H1 (cell line): ENCODE results near the gene IRF9. TPM values are rescaled to one million over a fixed set of nuclear protein-coding genes. Genes with fewer than 3 reads are reported as not detected.

Experiments
- CTCF ChIA-PET: fragments of 300-600 bp; sonication (Branson Sonifier 250); formaldehyde crosslinking; loops from one replicate; lab custom pipeline; 2021; ENCODE audit not compliant: partially characterized antibody; lab: Charles Lee
- POLR2A ChIA-PET: fragments of 300-600 bp; sonication (Branson Sonifier 250); formaldehyde crosslinking; loops from one replicate; lab custom pipeline; 2021; ENCODE audit warnings: inconsistent platforms; ENCODE audit not compliant: partially characterized antibody; lab: Charles Lee
- DNase-seq, 2 experiments: peaks; one replicate each; pipeline versions ENCODE4 v3.0.0 to v3.0.0-alpha.2; 2010 to 2022; ENCODE audit warnings: low spot score in 2 of 2, low read depth in 1 of 2, mixed read lengths in 1 of 2
- FAIRE-seq: peaks from 2 replicates; lab custom pipeline; 2011; peaks lifted over from hg19 to GRCh38; lab: Jason Lieb, UNC
- H2AFZ ChIP-seq: 2 replicates; pipeline ENCODE4 v1.8.1; 2012; ENCODE audit warnings: low read length, inconsistent platforms
- H2AK5ac ChIP-seq: 2 replicates; pipeline ENCODE4 v1.6.1; 2013; ENCODE audit warnings: low read depth, low read length
- H2BK120ac ChIP-seq: replicated peaks from 2 replicates; pipeline ENCODE3; 2013; ENCODE audit warnings: low read depth, low read length, inconsistent platforms
- H2BK12ac ChIP-seq: 2 replicates; pipeline ENCODE4 v1.6.1; 2013; ENCODE audit warnings: low read depth, low read length
- H2BK15ac ChIP-seq: 2 replicates; pipeline ENCODE4 v1.6.1; 2013; ENCODE audit warnings: low read length
- H2BK20ac ChIP-seq: 2 replicates; pipeline ENCODE4 v1.6.1; 2013; ENCODE audit warnings: low read length
- H2BK5ac ChIP-seq: 2 replicates; pipeline ENCODE4 v1.6.1; 2013; ENCODE audit warnings: low read depth, low read length
- H3K14ac ChIP-seq: 2 replicates; pipeline ENCODE4 v1.6.1; 2013; ENCODE audit warnings: inconsistent platforms; ENCODE audit not compliant: insufficient read length
- H3K18ac ChIP-seq: 2 replicates; pipeline ENCODE4 v1.6.1; 2013; ENCODE audit warnings: low read length; ENCODE audit errors: extremely low read depth
- H3K23ac ChIP-seq: 2 replicates; pipeline ENCODE4 v1.6.1; 2013; ENCODE audit warnings: inconsistent platforms; ENCODE audit not compliant: insufficient read length
- H3K23me2 ChIP-seq: 2 replicates; pipeline ENCODE4 v1.6.1; 2013; ENCODE audit warnings: low read depth, low read length
- H3K27ac ChIP-seq: 2 replicates; pipeline ENCODE4 v1.6.1; 2011; ENCODE audit warnings: low read depth, low read length, inconsistent platforms
- H3K27me3 ChIP-seq, 4 experiments: replicated peaks in 1 of 4; 1 replicate in 1 of 4; 2 replicates in 3 of 4; pipeline versions ENCODE4 v1.6.1 to v1.8.1; 2011 to 2013; ENCODE audit warnings: low read length in 3 of 4, mild to moderate bottlenecking in 3 of 4, inconsistent platforms in 2 of 4, mixed read lengths in 2 of 4, moderate library complexity in 1 of 4; ENCODE audit not compliant: control insufficient read depth in 3 of 4, insufficient read depth in 3 of 4; ENCODE audit errors: extremely low read depth in 1 of 4
- H3K36me3 ChIP-seq, 4 experiments: 2 replicates each; pipeline versions ENCODE4 v1.6.1 to v1.8.1; 2011 to 2013; ENCODE audit warnings: mild to moderate bottlenecking in 4 of 4, low read length in 3 of 4, moderate library complexity in 2 of 4, control low read depth in 1 of 4, inconsistent platforms in 1 of 4; ENCODE audit not compliant: insufficient read depth in 4 of 4, control insufficient read depth in 2 of 4
- H3K4ac ChIP-seq: replicated peaks from 2 replicates; pipeline ENCODE3; 2013; ENCODE audit warnings: low read length, low read depth, mixed read lengths, inconsistent platforms; ENCODE audit not compliant: insufficient read length
- H3K4me1 ChIP-seq, 4 experiments: replicated peaks in 1 of 4; 1 replicate in 1 of 4; 2 replicates in 3 of 4; pipeline versions ENCODE4 v1.6.1 to v1.8.1; 2011 to 2013; ENCODE audit warnings: low read length in 3 of 4, inconsistent platforms in 2 of 4, mixed read lengths in 1 of 4; ENCODE audit not compliant: insufficient read depth in 4 of 4, control insufficient read depth in 3 of 4
- H3K4me2 ChIP-seq, 2 experiments: 2 replicates each; pipeline versions ENCODE4 v1.6.1 to v1.8.1; 2011 to 2013; ENCODE audit warnings: low read depth in 2 of 2, low read length in 2 of 2, control low read depth in 1 of 2, inconsistent platforms in 1 of 2, mild to moderate bottlenecking in 1 of 2; ENCODE audit not compliant: insufficient read depth in 1 of 2
- H3K4me3 ChIP-seq, 4 experiments: fragments of 200-600, 300-600 bp in 1 of 4; sonication (generic), shearing (Covaris generic), sonication (Bioruptor Twin) in 1 of 4; 2 replicates each; pipeline versions ENCODE4 v1.5.1 to v1.8.1; 2011 to 2016; ENCODE audit warnings: low read length in 4 of 4, low read depth in 3 of 4, control low read depth in 2 of 4, inconsistent platforms in 2 of 4, mild to moderate bottlenecking in 2 of 4, mixed read lengths in 1 of 4, moderate library complexity in 1 of 4; ENCODE audit not compliant: insufficient read depth in 2 of 4; ENCODE audit errors: extremely low read depth in 1 of 4
- H3K56ac ChIP-seq: replicated peaks from 2 replicates; pipeline ENCODE3; 2013; ENCODE audit warnings: low read depth, mild to moderate bottlenecking, mixed read lengths, low read length, inconsistent platforms; ENCODE audit not compliant: insufficient read length
- H3K79me1 ChIP-seq: 2 replicates; pipeline ENCODE4 v1.6.1; 2013; ENCODE audit warnings: low read depth, low read length, control low read depth
- H3K79me2 ChIP-seq, 2 experiments: 2 replicates each; pipeline versions ENCODE4 v1.6.1 to v1.8.1; 2012 to 2013; ENCODE audit warnings: low read length in 2 of 2, mild to moderate bottlenecking in 2 of 2, inconsistent platforms in 1 of 2; ENCODE audit not compliant: insufficient read depth in 2 of 2, control insufficient read depth in 1 of 2
- H3K9ac ChIP-seq, 4 experiments: replicated peaks in 1 of 4; 1 replicate in 1 of 4; 2 replicates in 3 of 4; pipeline versions ENCODE4 v1.6.1 to v1.8.1; 2011 to 2013; ENCODE audit warnings: low read depth in 3 of 4, low read length in 3 of 4, control low read depth in 2 of 4, mild to moderate bottlenecking in 2 of 4, moderate library complexity in 2 of 4, inconsistent platforms in 1 of 4; ENCODE audit errors: extremely low read depth in 1 of 4
- H3K9me3 ChIP-seq, 2 experiments: 2 replicates each; pipeline versions ENCODE4 v1.6.1 to v1.8.1; 2012 to 2013; ENCODE audit warnings: mild to moderate bottlenecking in 2 of 2, moderate library complexity in 2 of 2, control low read depth in 1 of 2, inconsistent platforms in 1 of 2, low read depth in 1 of 2, low read length in 1 of 2, mixed read lengths in 1 of 2; ENCODE audit not compliant: insufficient read depth in 2 of 2
- H4K20me1 ChIP-seq, 2 experiments: replicated peaks in 1 of 2; 2 replicates each; pipeline versions ENCODE3 to v1.8.1; 2011 to 2013; ENCODE audit warnings: inconsistent platforms in 2 of 2, low read length in 2 of 2, mild to moderate bottlenecking in 1 of 2; ENCODE audit not compliant: insufficient read depth in 2 of 2, control insufficient read depth in 1 of 2
- H4K5ac ChIP-seq: 2 replicates; pipeline ENCODE4 v1.6.1; 2013; ENCODE audit warnings: low read length, low read depth, mixed read lengths, inconsistent platforms; ENCODE audit not compliant: insufficient read length
- H4K8ac ChIP-seq: 2 replicates; pipeline ENCODE4 v1.8.0; 2013; ENCODE audit warnings: mild to moderate bottlenecking, moderate library complexity, low read length, inconsistent platforms; ENCODE audit not compliant: insufficient read depth; ENCODE audit errors: extremely low read depth
- H4K91ac ChIP-seq: replicated peaks from 2 replicates; pipeline ENCODE3; 2013; ENCODE audit warnings: low read length, mixed read lengths, inconsistent platforms; ENCODE audit not compliant: insufficient read length
- ASH2L ChIP-seq: fragments of 200-600, 300-600 bp; sonication (generic); IDR thresholded peaks from one replicate; pipeline ENCODE4 v1.7.1; 2017; ENCODE audit warnings: low read length
- ATF3 ChIP-seq: IDR thresholded peaks from 2 replicates; pipeline ENCODE4 v1.6.1; 2011; ENCODE audit warnings: low read depth, mild to moderate bottlenecking, low read length; ENCODE audit not compliant: insufficient read depth
- CBX8 ChIP-seq: fragments of 300-800, 300-1000 bp; sonication (generic); IDR thresholded peaks from 2 replicates; pipeline ENCODE4 v1.7.1; 2016; ENCODE audit warnings: low read depth, low read length, borderline replicate concordance
- CHD1 ChIP-seq: IDR thresholded peaks from 2 replicates; pipeline ENCODE4 v1.6.1; 2012; ENCODE audit warnings: low read depth, low read length, improper control_type of control experiment
- CREB1 ChIP-seq: IDR thresholded peaks from 2 replicates; pipeline ENCODE4 v1.6.1; 2012; ENCODE audit warnings: inconsistent platforms
- CTBP2 ChIP-seq: IDR thresholded peaks from 2 replicates; pipeline ENCODE4 v1.7.0; 2011; ENCODE audit warnings: borderline replicate concordance, mild to moderate bottlenecking, moderate library complexity, mixed read lengths, low read length; ENCODE audit not compliant: insufficient read depth, insufficient read length
- E2F6 ChIP-seq: IDR thresholded peaks from 2 replicates; pipeline ENCODE4 v1.6.1; 2012; ENCODE audit warnings: inconsistent platforms
- RAD21 ChIP-seq, 2 experiments: IDR thresholded peaks in 1 of 2; conservative IDR thresholded peaks in 1 of 2; 2 replicates each; pipeline ENCODE4 v1.6.1; 2011; ENCODE audit warnings: low read depth in 2 of 2, low read length in 2 of 2, improper control_type of control experiment in 1 of 2, inconsistent platforms in 1 of 2, mild to moderate bottlenecking in 1 of 2, moderate library complexity in 1 of 2
- RBBP5 ChIP-seq: IDR thresholded peaks from 2 replicates; pipeline ENCODE4 v1.7.1; 2012; ENCODE audit warnings: low read depth, mild to moderate bottlenecking, inconsistent platforms, low read length, moderate library complexity, borderline replicate concordance
- TBP ChIP-seq: IDR thresholded peaks from 2 replicates; pipeline ENCODE4 v1.6.1; 2011; ENCODE audit warnings: low read depth, low read length, improper control_type of control experiment
- TEAD4 ChIP-seq: IDR thresholded peaks from 2 replicates; pipeline ENCODE4 v1.6.1; 2012; ENCODE audit warnings: low read depth, low read length, inconsistent platforms, mixed read lengths
- ZNF274 ChIP-seq: IDR thresholded peaks from 2 replicates; pipeline ENCODE4 v1.7.0; 2012; ENCODE audit warnings: low read length, borderline replicate concordance; ENCODE audit errors: extremely low read depth
- WGBS, 2 experiments: shearing (Covaris generic) in 1 of 2; methylation state at CpG; one replicate each; pipeline versions ENCODE4 v1.1.6 to v1.1.7; 2013 to 2015; ENCODE audit warnings: low lambda C conversion rate in 2 of 2, mixed read lengths in 2 of 2, inconsistent platforms in 1 of 2, low coverage in 1 of 2, missing lambda C conversion rate in 1 of 2; ENCODE audit not compliant: insufficient replicate concordance in 2 of 2, insufficient coverage in 1 of 2, insufficient read length in 1 of 2; ENCODE audit errors: extremely low coverage in 1 of 2, missing lambda C conversion rate in 1 of 2; 5-methylcytosine and 5-hydroxymethylcytosine counted together
- polyA plus RNA-seq, 7 experiments: library from polyadenylated mRNA; depleted of rRNA in 3 of 7; stranded (reverse) in 5 of 7; unstranded in 2 of 7; fragments of >200 nt in 5 of 7; fragments of 200-250 nt in 2 of 7; gene quantifications; 1 replicate in 5 of 7; 2 replicates in 1 of 7; 4 replicates in 1 of 7; pipeline versions ENCODE4 v1.2.1 to v1.2.3, GENCODE V29; 2011 to 2013; ENCODE audit warnings: missing spikeins in 2 of 7, mixed read lengths in 2 of 7
- total RNA-seq: library from RNA; stranded (reverse); fragmentation: NEBNext Ultra II Directional; extraction: Animal tissue kit (Norgen Biotek cat#: 25700); gene quantifications from 2 replicates; pipeline ENCODE4 v1.2.1, GENCODE V29; 2021

The IRF9 gene
- total and polyA plus RNA-seq, 2 of the 8 experiments (the other 6 are each of a cell fraction or from before 2014, with no cell fraction given), result 11.4 to 13.2 TPM

- ChIA-PET POLR2A (interaction anchor here (1.0 to 11.1 kb wide), 5 partner anchors 12 to 132 kb away, joined by 3 to 119 read pairs (median 3); partner anchors contain the start of genes IRF9, RIPK3 and TM9SF1), CTCF (interaction anchor here (1.1 to 2.1 kb wide), 3 partner anchors 9 to 90 kb away, joined by 3 to 4 read pairs (median 3); partner anchors contain the start of genes MDP1 and TINF2)
- Histone ChIP-seq H3K27me3 (no peaks in the 10 kb centered on the region), H3K56ac (no peak overlapping the region), H2AK5ac (no peak overlapping the region), H4K5ac (no peak overlapping the region), H3K23me2 (no peaks in the 10 kb centered on the region), H2BK5ac (no peak overlapping the region), H3K9me3 (no peaks in the 10 kb centered on the region), H4K8ac (no peak overlapping the region), H2BK15ac (no peak overlapping the region), H2BK120ac (no peak overlapping the region), H2BK12ac (no peak overlapping the region), H3K9ac (no peak overlapping the region), H4K91ac (no peak overlapping the region), H3K79me2 (no peaks in the 10 kb centered on the region; a peak in 1 of 4 replicates), H3K4me3 (no peak overlapping the region), H3K4me1 (peaks cover 0 to 7% (median 4%) of the 10 kb centered on the region in 4 experiments; a peak in 3 of 7 replicates), H3K36me3 (peaks cover 21 to 48% (median 38%) of the 10 kb centered on the region in 4 experiments), H3K14ac (no peak overlapping the region), H3K27ac (no peak overlapping the region), H2AFZ (no peak overlapping the region), H3K79me1 (no peaks in the 10 kb centered on the region), H3K4ac (no peak overlapping the region), H3K4me2 (no peak overlapping the region), H3K18ac (no peak overlapping the region), H3K23ac (no peak overlapping the region), H2BK20ac (no peak overlapping the region), H4K20me1 (peaks cover 0 to 2% of the 10 kb centered on the region in 2 experiments)
- FAIRE-seq (no peak), DNase-seq (no peak)
- 100% methylated on average over 5 of the region's 5 CpGs; no CpG with 5 or more reads in 1 of the 2 experiments for WGBS, 2 experiments
- TF ChIP-seq RBBP5, result no peak
- TF ChIP-seq TBP, result no peak
- no peak for TF ChIP-seq ASH2L
- TF ChIP-seq CHD1, result no peak
- no peak for TF ChIP-seq CBX8
- no peak for TF ChIP-seq RAD21 (IDR thresholded peaks at IDR 0.05 in 1 of 2, conservative IDR thresholded peaks at IDR 0.05 in 1 of 2; ENCODE audit: low read depth in 2 of 2, low read length in 2 of 2)
- no peak for TF ChIP-seq E2F6
- no peak for TF ChIP-seq CTBP2
- no peak for TF ChIP-seq CREB1
- no peak for TF ChIP-seq ATF3
- TF ChIP-seq ZNF274, result no peak
- no peak for TF ChIP-seq TEAD4
Measured at GRCh38 chr14:24207104-24207551, 46.1 kb downstream of the IRF9 start.
